GM18867 (cell line): Measurements from ENCODE around the gene CCDC85C.

Experiments used
- ATAC-seq: cut with Tn5 transposase; IDR thresholded peaks from one replicate; pipeline ENCODE4 v1.9.1; 2021; ENCODE audit warnings: mild to moderate bottlenecking, moderate library complexity; ENCODE audit not compliant: unreplicated experiment

CCDC85C gene

GRCh38 chr14:99514552-99515300 is 89.3 kb downstream of the CCDC85C start:
- ATAC-seq, result no peak

DNA sequence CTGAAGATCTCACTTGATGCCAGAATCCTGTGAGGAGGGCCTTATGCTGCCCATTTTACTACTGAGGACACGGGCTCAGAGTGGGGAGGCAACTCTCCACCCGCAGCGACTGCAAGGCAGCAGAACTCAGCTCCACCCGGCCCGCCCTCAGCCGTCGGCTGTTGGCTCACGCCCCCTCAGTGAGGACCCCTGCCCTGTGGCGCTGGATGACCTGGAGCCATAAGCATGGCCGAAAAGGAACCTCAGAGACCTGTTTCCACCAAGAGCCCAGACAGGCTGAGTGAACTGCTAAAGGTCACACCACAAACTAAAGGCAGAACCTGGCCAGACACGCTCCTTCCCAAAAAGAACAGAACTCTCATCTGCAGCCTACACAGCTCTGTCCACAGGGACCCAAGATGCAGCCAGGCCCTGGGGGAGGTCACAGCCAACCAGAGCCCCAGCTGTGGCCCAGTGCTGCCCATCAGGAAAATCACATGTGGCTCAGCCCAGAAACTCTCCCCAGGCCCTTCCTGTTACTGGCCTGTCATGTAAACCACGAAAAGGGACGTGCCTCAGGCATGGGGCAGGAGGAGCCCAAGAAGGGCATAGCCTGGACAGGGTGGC is 90.0 kb downstream of the CCDC85C start:
- ATAC-seq, result no peak

DNA sequence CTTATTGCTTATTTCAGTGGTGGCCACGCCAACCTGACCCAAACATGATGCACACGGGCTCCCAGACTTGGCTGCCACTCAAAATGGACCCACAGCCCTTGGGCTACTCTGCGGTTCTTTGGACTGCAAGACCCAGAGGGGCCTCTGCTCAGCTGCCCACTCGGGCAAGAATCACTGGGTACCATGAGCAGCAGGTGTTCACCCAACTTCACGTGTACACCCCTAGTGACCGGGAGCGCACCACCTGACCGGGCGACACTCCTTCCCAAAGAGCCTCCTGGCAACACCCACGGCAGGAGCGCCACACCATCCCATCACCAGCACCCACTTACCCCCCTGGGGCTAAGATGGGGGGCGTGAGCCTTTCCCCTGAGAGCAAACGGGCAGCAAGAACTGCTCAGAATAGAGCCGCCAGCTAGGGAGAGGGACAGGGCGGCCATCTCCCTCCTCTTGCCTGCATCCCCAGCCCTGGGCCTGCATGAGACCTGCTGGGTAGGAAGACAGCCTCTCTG is 90.8 kb downstream of the CCDC85C start:
- ATAC-seq, result no peak

- ATAC-seq, result no peak
Measured at GRCh38 chr14:99512571-99513182, 91.3 kb downstream of the CCDC85C start.

GRCh38 chr14:99512110-99512449 is 91.9 kb downstream of the CCDC85C start:
- no peak for ATAC-seq

DNA sequence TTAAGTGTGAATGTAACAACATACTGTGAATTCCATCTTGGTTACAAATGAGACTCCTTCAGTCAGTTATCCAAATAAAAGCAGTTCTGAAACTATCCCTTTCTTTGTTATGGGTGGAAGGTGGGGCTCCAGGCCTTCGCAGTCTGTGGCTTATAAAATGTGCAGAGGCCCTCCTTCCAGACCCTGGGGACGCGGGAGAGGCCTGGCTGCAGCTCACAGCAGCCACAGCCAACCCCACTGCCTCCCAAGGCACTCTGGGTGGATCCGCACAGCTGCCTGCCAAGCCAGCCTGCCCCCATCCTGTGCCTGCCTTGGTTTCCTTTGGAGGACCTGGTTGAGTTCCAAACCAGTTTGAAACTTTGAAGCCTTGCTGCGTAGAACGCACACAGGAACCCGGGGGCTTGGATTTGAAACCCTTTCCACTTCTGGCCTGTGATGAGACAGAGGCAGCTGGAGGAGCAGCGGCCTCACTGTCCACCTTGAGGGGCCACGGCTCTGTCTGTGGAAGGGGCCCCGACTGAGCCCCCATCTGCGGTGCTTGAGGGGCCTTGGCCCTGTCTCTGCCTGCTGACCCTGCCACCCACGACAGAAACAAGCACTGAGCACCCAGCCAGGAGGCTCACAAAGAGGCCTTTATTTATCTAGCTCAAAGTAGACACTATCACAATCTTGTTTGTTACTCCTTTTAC is 92.4 kb downstream of the CCDC85C start:
- no peak for ATAC-seq

- ATAC-seq, result no peak
Measured at GRCh38 chr14:99510556-99511139, 93.4 kb downstream of the CCDC85C start.

DNA sequence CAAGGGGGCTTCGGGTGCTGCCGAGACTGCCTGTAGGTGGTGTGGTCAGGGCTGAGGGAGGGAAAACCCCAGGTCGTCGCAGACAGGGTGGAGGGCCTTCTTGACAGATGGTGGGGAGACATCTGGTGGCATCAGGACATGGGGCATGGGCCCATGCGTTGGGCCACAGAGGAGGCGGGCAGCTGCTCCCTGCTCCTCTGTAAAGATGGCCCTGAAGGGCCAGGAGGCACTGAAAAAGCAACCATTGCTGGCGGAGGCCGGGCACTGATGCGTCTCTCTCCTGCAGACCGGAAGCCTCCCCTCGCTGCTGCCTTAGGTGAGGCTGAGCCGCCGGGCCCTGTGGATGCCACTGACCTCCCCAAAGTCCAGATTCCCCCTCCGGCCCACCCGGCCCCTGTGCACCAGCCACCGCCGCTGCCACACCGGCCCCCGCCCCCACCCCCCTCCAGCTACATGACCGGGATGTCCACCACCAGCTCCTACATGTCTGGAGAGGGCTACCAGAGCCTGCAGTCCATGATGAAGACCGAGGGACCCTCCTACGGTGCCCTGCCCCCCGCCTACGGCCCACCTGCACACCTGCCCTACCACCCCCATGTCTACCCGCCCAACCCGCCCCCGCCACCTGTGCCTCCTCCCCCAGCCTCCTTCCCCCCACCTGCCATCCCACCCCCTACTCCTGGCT is 94.0 kb downstream of the CCDC85C start:
- ATAC-seq, result no peak

DNA sequence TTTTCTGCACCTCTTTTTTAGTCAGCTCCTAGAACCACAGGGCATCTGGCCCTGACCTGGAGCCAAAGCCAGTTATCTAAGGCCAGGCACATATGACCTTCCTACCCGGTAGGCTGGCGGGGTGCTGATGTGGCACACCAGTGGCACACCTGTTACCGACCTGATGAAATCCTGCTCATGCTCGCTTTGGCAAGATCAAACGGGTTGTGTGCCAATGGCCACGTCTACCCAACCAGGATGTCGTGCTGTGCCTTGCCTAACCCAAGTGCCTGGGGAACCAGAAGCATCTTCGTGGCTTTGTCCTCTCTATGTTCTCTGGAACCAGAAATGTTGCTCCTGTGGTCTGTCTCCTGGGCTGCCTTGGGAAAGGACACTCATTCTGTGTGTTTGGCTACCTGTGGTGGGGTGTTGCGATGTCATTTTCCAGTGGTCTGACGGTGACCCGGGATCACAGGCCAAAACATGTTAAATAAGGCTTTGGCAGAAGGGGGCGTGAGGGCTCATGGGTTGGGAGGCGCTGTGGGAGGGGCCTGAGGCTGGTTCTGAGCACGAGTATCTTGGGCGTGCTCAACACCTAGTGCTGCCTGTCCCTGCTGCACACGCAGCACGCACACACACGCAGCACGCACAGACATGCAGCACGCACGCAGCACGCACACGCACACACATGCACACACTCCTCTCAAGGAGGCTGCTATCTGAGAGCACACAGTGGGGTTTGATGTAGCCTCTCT is 94.9 kb downstream of the CCDC85C start:
- no peak for ATAC-seq

DNA sequence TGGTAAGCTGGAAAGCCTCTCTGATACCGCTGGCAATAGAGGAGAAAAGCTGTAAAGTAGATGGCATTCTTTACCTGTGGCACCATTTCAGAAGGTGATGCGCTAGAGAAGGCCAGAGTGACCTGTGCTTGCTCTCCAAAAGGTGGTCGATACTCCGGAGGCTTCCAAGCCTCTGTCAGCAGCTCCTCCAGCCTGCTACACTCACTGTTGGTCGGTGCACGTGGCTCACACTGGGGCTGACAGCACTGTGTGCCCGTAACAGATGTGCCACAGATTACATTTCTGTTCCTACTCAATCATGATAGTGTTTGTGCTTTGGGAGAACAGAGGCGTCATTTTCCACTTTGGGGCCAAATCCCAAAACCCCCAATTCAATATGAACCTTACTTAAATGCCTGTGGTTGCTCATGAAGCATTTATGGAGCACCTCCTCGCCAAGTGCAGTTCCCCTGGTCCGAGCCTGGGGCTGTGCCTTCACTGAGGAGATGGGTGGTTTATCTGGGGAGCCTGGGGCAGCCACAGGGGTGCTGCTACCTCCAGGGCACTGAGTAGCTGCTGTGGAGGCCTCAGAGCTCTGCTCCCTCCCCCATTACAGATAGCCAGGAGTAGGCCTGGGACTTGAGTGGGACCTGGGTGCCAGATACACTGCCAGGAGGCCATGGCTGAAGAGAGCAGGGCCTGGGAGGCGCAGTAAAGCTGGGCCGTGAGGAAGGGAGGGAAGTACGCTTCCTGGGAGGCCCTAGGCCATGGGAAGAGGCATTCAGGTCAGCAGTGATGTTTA is 96.0 kb downstream of the CCDC85C start:
- ATAC-seq, result no peak

DNA sequence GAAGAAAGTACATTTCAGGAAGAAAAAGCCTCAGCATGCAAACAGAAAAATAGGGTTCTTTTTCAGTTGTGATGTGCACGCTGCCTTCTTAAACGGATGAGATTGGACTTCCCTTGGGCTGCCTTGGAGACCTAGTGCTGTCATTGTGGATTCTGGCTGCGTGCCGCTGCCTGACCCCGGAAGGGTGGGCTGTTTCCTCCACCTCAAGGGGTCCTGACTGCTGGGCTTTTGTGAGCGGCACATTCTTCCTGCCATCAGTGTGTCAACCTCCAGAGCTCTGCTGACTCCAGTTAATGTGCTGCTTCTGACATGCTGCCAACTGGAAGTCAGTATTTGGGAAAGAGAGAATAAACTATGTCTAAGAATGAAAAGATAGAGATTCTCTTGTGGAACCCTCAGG is 97.7 kb downstream of the CCDC85C start:
- no peak for ATAC-seq

DNA sequence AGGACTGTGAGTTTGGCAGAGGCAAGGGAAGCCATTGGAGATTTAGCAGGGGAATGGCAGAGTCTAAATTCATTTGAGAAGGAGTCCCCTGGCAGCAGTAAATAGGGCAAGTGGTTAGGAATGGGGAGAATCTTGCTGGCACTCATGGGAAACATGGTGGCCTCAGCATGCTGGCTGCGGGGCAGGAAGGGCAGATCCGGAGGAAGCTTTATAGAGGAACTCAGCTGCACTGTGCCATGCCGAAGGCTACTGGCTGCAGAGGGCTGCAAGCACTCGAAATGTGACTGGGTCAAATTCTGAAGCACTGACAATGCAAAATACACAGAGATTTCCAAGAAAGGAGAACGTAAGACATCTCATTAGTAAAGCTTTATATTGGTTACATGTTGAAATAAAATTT is 98.9 kb downstream of the CCDC85C start:
- ATAC-seq, result no peak

DNA sequence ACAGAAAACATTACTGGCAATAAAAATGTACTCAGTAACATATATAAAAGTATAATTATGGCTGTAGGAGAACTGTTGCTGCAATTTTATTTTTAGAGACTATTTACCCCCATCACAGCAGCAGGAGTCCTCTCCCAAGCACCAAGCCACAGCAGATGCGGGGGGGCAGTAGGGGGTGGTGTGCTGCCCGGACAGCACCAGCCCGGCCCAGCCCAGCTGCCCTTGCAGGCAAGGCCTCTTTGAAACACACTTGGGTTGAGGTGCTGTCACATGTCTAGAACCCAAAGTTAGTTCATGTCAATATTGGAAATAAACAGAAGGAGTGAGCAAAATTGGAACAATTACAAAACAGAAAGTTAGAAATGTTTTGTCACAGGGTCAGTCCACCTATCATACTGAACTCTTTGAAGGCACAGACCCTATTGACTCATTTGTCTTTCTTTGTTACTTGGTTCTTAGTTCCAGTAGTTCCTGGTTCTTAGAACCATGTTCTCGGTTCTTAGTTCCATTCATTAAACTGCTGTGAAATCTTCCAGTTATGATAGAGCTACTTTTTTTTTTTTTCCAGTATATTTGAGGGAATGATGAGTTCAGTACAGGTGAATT is 100.1 kb downstream of the CCDC85C start:
- ATAC-seq, result no peak

DNA sequence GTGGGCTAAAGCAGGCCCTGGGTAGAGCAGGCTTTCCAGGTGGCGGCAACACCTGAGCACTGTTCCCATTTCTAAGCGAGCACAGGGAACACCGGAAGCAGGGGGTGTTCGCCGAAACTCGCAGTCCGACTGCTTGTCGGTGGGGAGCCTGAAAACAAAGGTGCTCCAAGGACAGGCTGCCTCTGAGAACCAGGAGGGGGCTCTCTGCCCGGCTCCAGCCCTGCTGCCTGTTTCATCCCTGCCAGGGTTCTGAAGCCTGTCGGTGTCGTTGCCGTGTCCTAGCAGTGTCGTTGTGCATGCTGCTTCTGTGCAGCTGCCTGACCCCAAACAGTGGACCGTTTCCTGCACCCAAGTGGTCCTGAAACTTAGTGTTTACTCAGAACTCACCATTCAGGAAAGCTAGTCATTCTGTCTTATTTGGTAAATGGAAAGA is 101.0 kb downstream of the CCDC85C start:
- ATAC-seq, result no peak

- no peak for ATAC-seq
Measured at GRCh38 chr14:99497894-99498293, 106.1 kb downstream of the CCDC85C start.

GRCh38 chr14:99497341-99497740 is 106.7 kb downstream of the CCDC85C start:
- no peak for ATAC-seq

GRCh38 chr14:99484106-99484505 is 119.9 kb downstream of the CCDC85C start:
- no peak for ATAC-seq

DNA sequence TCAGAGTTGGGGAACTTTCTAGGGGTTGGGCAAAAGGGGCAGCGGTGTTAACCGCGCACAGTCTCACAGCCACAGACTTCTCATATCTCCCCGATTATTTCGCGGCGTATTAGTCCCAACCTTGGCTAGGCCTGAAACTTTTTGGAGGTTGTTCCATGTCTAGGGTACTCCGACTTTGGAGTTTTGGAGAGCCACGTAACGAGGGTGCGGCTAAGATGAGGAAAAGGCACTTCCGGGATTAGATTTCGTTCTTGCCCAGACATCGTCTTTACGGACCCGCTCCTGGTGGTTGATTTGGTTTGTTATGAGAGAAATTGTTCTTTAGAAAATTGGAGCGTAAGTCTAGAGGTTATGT is 122.3 kb downstream of the CCDC85C start:
- no peak for ATAC-seq
